GM18517 (cell line): ENCODE data around the gene CBY3.
"Not testable (repeated sequence)": the region's sequence is repeated elsewhere in the genome, so short reads cannot be mapped to it uniquely, and the experiment has no call there.

Experiments
- ATAC-seq: cut with Tn5 transposase; IDR thresholded peaks from one replicate; pipeline ENCODE4 v1.9.1; 2021; ENCODE audit warnings: mild to moderate bottlenecking, moderate library complexity; ENCODE audit not compliant: unreplicated experiment

The CBY3 gene

DNA sequence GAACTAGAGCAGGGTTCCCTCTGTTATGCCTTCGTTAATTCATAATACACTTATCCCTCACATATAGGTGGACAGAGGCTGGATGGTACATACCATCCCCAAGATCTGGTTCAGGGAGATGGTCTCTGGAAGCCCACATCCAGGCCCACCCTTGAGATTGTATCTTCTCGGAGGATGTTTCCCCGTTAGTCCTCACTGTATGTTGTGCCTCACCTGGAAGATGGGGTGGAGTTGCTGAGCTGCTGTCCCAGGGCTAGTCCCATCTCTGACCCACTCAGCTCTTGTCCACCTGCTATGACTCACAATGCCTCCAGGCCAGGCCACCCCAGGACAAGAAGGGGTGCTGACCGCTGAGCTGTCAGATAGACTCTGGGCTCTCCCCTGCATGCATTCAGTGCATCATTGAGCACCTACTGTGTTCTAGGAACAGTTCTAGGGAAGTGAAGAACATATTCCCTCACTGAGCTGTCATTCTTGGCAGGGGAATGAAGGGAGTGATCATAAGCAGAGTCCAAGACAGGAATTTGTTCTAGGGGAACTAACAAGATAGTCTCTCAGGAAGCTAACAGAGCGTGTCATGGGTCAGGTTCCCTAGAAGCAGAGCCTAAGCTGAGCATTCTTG lies at the start of gene CBY3:
Gene CBY3, minus strand, starts transcription at position 255 of the 622 bp plus-strand sequence. Its CDS starts 116 bp downstream, at position 139.
- no peak for ATAC-seq

DNA sequence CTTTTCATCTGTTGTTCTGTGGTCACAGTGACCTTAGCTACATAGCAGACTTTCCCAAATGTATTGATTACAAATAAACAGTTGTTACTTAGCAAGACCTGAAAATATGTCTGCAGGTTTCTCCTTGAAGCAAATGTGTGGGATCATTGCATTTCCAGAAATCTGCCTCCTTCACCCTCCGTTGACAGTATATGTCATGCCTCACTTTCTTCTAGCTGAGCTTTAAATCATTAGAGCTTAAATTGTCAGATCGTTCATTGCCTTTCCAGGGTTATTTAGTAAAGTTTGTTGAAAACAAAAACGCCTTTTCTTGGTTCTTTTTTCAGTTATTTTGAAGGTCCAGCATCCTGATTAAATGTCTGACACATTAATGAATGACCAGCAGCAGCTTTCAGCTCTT lies 49.5 kb upstream of the CBY3 start:
- ATAC-seq = no peak

GRCh38 chr5:179729727-179730126 lies 48.9 kb upstream of the CBY3 start:
- ATAC-seq = no peak

- no peak for ATAC-seq
These were observed 48.5 kb upstream of the CBY3 start for GRCh38 chr5:179729303-179729702.

DNA sequence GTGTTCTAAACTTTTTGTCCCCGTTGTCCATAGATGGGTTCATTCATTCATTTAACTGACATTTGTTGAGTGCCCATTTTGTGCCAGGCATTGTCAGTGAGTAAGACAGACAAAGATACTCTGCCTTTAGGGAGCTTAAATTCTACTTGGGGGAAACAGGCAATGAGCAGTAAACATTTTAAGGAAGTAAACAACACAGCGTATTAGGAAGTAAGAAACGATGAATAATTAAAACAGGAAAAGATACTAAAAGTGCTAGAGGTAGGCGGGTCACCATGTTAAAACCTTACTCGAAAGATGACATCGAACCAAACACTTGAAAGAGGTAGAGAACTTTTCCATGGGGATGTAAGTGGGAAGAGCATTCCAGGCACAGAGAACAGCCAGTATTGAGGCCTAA lies 46.3 kb upstream of the CBY3 start:
- no peak for ATAC-seq

- ATAC-seq = no peak
These were observed 43.3 kb upstream of the CBY3 start for GRCh38 chr5:179724163-179724562.

DNA sequence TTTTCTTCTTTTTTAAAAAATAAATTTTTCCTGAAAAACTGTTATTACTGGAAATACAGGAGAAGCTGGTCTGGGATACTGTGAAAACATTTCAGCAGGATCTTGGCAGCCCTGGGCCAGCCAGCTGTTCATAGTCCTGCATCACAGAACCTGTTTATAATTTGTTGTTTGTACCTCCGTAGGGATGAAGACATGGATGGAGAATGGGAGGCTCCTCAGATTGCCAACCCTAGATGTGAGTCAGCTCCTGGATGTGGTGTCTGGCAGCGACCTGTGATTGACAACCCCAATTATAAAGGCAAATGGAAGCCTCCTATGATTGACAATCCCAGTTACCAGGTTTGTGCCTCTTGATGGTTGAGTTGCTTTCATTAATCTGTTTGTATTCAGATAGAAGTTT lies 39.4 kb upstream of the CBY3 start:
- no peak for ATAC-seq

DNA sequence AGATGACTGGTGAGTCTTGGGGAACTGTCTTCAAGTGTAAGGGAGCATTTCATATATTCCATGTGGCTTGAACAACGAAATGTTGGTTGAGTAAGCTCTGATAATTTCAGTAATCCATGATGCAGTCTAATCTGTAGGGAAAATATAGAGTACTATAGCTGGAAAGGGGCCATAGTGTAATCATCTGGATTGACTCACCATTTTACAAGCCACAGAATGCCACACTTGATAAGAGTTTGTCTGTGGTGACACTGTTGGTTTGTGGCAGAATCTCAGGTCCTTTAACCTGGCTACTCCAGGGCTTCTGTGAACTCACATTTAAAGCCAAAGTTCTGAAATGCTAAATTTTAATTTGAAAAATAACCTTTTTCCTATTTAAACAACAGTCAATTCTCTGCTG lies 35.5 kb upstream of the CBY3 start:
- no peak for ATAC-seq

DNA sequence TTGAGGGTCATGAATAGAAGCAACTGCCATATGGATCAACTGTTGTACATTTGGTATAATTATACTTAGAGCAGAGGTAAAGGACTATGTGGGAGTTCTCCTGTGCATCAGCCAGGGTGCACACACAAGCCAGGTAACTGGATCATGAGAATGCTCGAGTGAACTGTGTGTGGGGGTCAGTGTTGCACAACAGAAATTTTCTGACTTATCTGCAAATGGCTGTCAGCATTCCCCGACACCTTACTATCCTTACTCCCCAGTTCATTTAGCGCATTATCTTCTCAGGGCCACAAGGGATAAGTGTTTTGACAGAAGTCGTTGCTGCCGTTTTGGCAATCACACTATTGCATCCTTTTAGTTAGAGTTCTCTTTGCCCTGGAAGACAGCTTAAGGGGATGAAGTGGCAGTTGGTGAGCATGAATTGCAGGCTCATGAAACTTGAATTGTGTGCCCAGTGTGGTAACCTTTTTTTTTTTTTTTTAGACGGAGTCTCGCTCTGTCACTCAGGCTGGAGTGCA lies 19.6 kb upstream of the CBY3 start:
- no peak for ATAC-seq

GRCh38 chr5:179699616-179700237 lies 18.9 kb upstream of the CBY3 start:
- peak; percentile 21 for ATAC-seq

DNA sequence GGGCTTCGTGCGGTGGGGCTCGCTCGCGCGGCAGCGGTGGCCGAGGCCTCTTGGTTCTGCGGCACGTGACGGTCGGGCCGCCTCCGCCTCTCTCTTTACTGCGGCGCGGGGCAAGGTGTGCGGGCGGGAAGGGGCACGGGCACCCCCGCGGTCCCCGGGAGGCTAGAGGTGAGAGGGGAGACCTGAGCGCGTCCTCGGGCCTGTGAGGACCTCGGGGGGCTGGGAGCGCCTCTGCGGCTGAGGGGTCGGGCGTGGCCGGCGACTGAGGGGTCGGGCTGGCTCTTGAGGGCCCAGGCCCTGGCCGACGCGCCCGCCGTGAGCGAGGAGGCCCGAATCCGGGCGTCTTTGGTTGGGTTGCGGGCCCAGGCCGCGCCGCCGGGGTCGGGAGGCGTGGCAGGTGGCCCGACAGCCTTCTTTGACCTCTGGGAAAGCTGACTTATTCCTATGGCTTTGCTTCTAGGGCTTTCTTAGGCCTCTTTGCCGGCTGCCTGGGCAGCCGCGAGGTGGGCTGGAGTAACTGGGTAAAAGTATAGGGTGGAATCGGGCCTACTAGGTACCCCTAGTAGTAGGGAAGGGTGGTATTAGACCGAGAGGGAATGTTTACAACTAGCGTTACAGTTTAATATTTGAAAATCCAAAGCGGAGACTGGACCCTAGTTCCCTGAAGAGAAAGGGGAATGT lies 18.2 kb upstream of the CBY3 start, which contains the start of gene CANX:
Gene CANX, plus strand, starts transcription at position 33 of the 681 bp plus-strand sequence. CDS start 6,715 bp downstream, outside the sequence.
- peak; percentile 7 for ATAC-seq

- ATAC-seq = peak; percentile 75
These were observed 17.4 kb upstream of the CBY3 start for GRCh38 chr5:179697993-179698934.

- not testable (repeated sequence) for ATAC-seq
These were observed 16.7 kb upstream of the CBY3 start for GRCh38 chr5:179697543-179697942.

DNA sequence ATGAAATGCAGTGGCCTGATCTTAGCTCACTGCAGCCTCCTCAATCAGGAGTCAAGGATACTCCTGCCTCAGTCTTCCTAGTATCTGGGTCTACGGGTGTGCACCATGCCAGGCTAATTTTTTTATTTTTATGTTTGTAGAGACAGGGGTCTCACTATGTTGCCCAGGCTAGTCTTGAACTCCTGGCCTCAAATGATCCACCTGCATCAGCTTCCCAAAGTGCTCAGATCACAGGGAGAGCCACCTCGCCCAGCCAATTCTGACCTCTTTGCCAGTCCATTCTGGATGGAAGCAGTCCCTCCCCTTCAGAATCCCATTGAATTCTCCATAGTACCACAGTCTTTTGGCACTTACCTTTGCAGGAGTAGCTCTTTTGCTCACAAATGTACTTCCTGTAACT lies 16.3 kb upstream of the CBY3 start:
- no peak for ATAC-seq

DNA sequence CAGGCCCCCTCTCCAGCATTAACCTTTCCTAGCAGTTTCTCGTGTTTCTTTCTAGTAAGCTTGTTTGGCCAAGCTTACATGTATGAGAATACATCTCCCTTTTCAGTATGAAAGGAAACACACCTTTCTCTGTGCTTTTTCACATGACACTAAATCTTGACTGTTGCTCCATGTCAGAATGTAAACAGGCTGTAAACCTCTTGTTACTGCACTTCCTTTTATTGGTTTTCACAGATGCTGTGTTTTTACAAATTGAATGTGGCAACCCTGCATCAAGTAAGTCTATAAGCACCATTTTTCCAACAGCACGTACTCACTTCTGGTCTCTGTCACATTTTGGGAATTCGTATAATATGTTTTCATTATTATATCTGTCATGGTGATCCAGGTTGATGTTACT lies 15.8 kb upstream of the CBY3 start:
- ATAC-seq = no peak

DNA sequence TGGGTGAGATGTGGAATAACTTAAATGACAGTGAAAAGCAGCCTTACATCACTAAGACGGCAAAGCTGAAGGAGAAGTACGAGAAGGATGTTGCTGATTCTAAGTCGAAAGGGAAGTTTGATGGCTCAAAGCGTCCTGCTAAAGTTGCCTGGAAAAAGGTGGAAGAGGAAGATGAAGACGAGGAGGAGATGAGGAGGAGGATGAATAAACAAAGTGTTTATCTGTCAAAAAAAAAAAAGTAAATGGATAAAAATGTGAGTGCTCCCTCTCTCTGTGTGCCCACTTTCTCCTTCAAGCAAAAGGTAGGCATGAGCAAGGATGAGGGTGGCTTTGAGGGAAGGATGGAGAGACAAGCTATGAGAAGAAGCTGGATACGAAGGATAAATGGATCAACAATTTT lies 13.7 kb upstream of the CBY3 start:
- ATAC-seq = no peak

DNA sequence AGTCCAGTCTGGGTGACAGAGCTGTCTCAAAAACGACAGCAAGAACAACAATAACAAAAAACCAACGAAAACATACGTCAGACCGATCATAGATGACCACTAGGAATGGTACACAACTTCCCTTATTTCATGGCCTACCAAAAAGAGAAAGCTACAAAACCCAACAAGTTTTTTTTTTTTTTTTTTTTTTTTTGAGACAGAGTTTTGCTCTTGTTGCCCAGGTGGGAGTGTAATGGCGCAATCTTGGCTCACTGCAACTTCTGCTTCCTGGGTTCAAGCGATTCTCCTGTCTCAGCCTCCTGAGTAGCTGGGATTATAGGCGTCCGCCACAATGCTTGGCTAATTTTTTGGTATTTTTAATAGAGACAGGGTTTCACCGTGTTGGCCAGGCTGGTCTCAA lies 8.4 kb upstream of the CBY3 start:
- ATAC-seq = not testable (repeated sequence)

- ATAC-seq = no peak
These were observed 637 bp downstream of the CBY3 start for GRCh38 chr5:179680014-179680779.

GRCh38 chr5:179679014-179679674 lies 1.7 kb downstream of the CBY3 start:
- ATAC-seq = peak; percentile 23
